Neural progenitor cell (in vitro differentiated cells): ENCODE results near the gene PCDHB9. TPM values are rescaled to one million over a fixed set of nuclear protein-coding genes. Genes with fewer than 3 reads are reported as not detected.
"Not testable (repeated sequence)": the region's sequence is repeated elsewhere in the genome, so short reads cannot be mapped to it uniquely, and the experiment has no call there.

Source experiments
- DNase-seq: peaks from one replicate; pipeline ENCODE4 v3.0.0-alpha.2; 2016; ENCODE audit warnings: low spot score
- H2AFZ ChIP-seq: fragments of 200-600 bp; sonication (generic); replicated peaks from 2 replicates; pipeline ENCODE4 v1.6.1; 2016; ENCODE audit warnings: antibody characterized with exemption
- H3F3A ChIP-seq: fragments of 200-600 bp; sonication (generic); 2 replicates; pipeline ENCODE4 v1.6.1; 2016; ENCODE audit warnings: antibody characterized with exemption, low read depth
- H3K27ac ChIP-seq: fragments of 200-600 bp; sonication (generic); 2 replicates; pipeline ENCODE4 v1.5.1; 2016; ENCODE audit warnings: mild to moderate bottlenecking
- H3K27me3 ChIP-seq: fragments of 200-600 bp; sonication (generic); 2 replicates; pipeline ENCODE4 v1.6.1; 2016; ENCODE audit warnings: mild to moderate bottlenecking, moderate library complexity
- H3K36me3 ChIP-seq: fragments of 200-600 bp; sonication (generic); 2 replicates; pipeline ENCODE4 v1.5.1; 2016
- H3K4me1 ChIP-seq: fragments of 200-600 bp; sonication (generic); 2 replicates; pipeline ENCODE4 v1.6.1; 2016; ENCODE audit warnings: mixed run types
- H3K4me2 ChIP-seq: fragments of 200-600 bp; sonication (generic); 2 replicates; pipeline ENCODE4 v1.6.1; 2016
- H3K4me3 ChIP-seq: fragments of 200-600 bp; sonication (generic); 2 replicates; pipeline ENCODE4 v1.5.1; 2016
- H3K79me2 ChIP-seq: fragments of 200-600 bp; sonication (generic); 2 replicates; pipeline ENCODE4 v1.6.1; 2016; ENCODE audit warnings: low read depth
- H3K9ac ChIP-seq: fragments of 200-600 bp; sonication (generic); 2 replicates; pipeline ENCODE4 v1.6.1; 2016
- H3K9me3 ChIP-seq: fragments of 200-600 bp; sonication (generic); 2 replicates; pipeline ENCODE4 v1.5.1; 2016; ENCODE audit warnings: low read depth
- H4K20me1 ChIP-seq: fragments of 200-600 bp; sonication (generic); 2 replicates; pipeline ENCODE4 v1.6.1; 2016; ENCODE audit warnings: low read depth
- H3K27ac Mint-ChIP-seq: 3 replicates; pipeline ENCODE4 v1.8.0; 2021; ENCODE audit warnings: mixed read lengths
- H3K27me3 Mint-ChIP-seq: 2 replicates; pipeline ENCODE4 v1.8.0; 2022; ENCODE audit warnings: low read depth, mild to moderate bottlenecking, inconsistent platforms, moderate library complexity, mixed read lengths; ENCODE audit not compliant: insufficient read depth
- H3K36me3 Mint-ChIP-seq: 3 replicates; pipeline ENCODE4 v1.8.0; 2021; ENCODE audit warnings: mixed read lengths
- H3K4me1 Mint-ChIP-seq: 3 replicates; pipeline ENCODE4 v1.8.0; 2021; ENCODE audit warnings: mixed read lengths
- H3K4me3 Mint-ChIP-seq: 3 replicates; pipeline ENCODE4 v1.8.0; 2021; ENCODE audit warnings: mild to moderate bottlenecking, moderate library complexity, mixed read lengths
- H3K9me3 Mint-ChIP-seq: 3 replicates; pipeline ENCODE4 v1.8.0; 2020; ENCODE audit warnings: mixed read lengths
- CTCF ChIP-seq: fragments of 200-600 bp; sonication (generic); IDR thresholded peaks from 2 replicates; pipeline ENCODE4 v1.5.1; 2017; ENCODE audit warnings: antibody characterized with exemption, mild to moderate bottlenecking
- EZH2 ChIP-seq: fragments of 200-600 bp; sonication (generic); IDR thresholded peaks from 2 replicates; pipeline ENCODE4 v1.6.1; 2017; ENCODE audit warnings: antibody characterized with exemption, mild to moderate bottlenecking, moderate library complexity
- EZH2phosphoT487 ChIP-seq: fragments of 200-600 bp; sonication (generic); IDR thresholded peaks from 2 replicates; pipeline ENCODE4 v1.6.1; 2017; ENCODE audit warnings: antibody characterized with exemption
- total RNA-seq: library from RNA; depleted of rRNA; stranded (reverse); fragments of >200 nt; gene quantifications from 2 replicates; pipeline ENCODE4 v1.2.3, GENCODE V29; 2015; ENCODE audit warnings: low replicate concordance

PCDHB9 gene
- total RNA-seq, 1 donor from 2014 or later, result 4.6 TPM

GRCh38 chr5:141150993-141151325 is 36.0 kb upstream of the PCDHB9 start:
- Mint-ChIP-seq H3K4me1 (no peaks in the 10 kb centered on the region), H3K27me3 (no peaks in the 10 kb centered on the region), H3K27ac (no peak overlapping the region), H3K4me3 (no peak overlapping the region), H3K36me3 (no peaks in the 10 kb centered on the region), H3K9me3 (peaks cover 38% of the 10 kb centered on the region)
- Histone ChIP-seq H3K27ac (no peak overlapping the region), H3F3A (no peaks in the 10 kb centered on the region), H3K4me1 (no peaks in the 10 kb centered on the region), H3K4me2 (no peak overlapping the region), H3K79me2 (no peaks in the 10 kb centered on the region), H3K4me3 (no peak overlapping the region), H3K27me3 (peaks cover 3% of the 10 kb centered on the region), H4K20me1 (no peaks in the 10 kb centered on the region), H3K36me3 (no peaks in the 10 kb centered on the region), H3K9me3 (no peaks in the 10 kb centered on the region), H2AFZ (no peak overlapping the region), H3K9ac (no peak overlapping the region)
- no peak for TF ChIP-seq EZH2
- no peak for TF ChIP-seq EZH2phosphoT487
- no peak for TF ChIP-seq CTCF
- DNase-seq, result no peak

GRCh38 chr5:141151632-141152031 is 35.3 kb upstream of the PCDHB9 start:
- H3K27ac Mint-ChIP-seq, H3K4me3 ChIP-seq: not testable (repeated sequence)
- H3K9me3 Mint-ChIP-seq, result peaks cover 43% of the 10 kb centered on the region

GRCh38 chr5:141152096-141152495 is 34.9 kb upstream of the PCDHB9 start:
- not testable (repeated sequence) for H3K36me3 Mint-ChIP-seq

More at GRCh38 chr5:141151632-141152031, 35.3 kb upstream of the PCDHB9 start:
- not testable (repeated sequence) for DNase-seq, H3K36me3 ChIP-seq, H3K4me2 ChIP-seq, H4K20me1 ChIP-seq, H2AFZ ChIP-seq, H3K27me3 ChIP-seq, H3K27me3 Mint-ChIP-seq, H3F3A ChIP-seq, H3K4me3 Mint-ChIP-seq, H3K36me3 Mint-ChIP-seq, H3K79me2 ChIP-seq, H3K27ac ChIP-seq, H3K4me1 ChIP-seq, H3K9ac ChIP-seq, H3K9me3 ChIP-seq, H3K4me1 Mint-ChIP-seq

GRCh38 chr5:141155540-141156374 is 31.2 kb upstream of the PCDHB9 start:
- H3F3A ChIP-seq, result no peaks in the 10 kb centered on the region
- H3K4me1 ChIP-seq, result no peaks in the 10 kb centered on the region
- no peak overlapping the region for H3K9ac ChIP-seq
- TF ChIP-seq EZH2, result no peak
- peak; percentile 54 for TF ChIP-seq CTCF
- no peak for TF ChIP-seq EZH2phosphoT487
- H2AFZ ChIP-seq, result no peak overlapping the region
- no peaks in the 10 kb centered on the region for H3K27me3 ChIP-seq
- H3K4me1 Mint-ChIP-seq, result no peaks in the 10 kb centered on the region
- H3K27ac Mint-ChIP-seq, result no peak overlapping the region
- DNase-seq, result peak; percentile 13
- no peak overlapping the region for H3K4me3 ChIP-seq
- H3K27me3 Mint-ChIP-seq, result peaks cover 2% of the 10 kb centered on the region
- no peak overlapping the region for H3K4me2 ChIP-seq
- H3K36me3 ChIP-seq, result no peaks in the 10 kb centered on the region
- H3K27ac ChIP-seq, result no peak overlapping the region
- no peak overlapping the region for H3K4me3 Mint-ChIP-seq
- H4K20me1 ChIP-seq, result no peaks in the 10 kb centered on the region
- peaks cover 40% of the 10 kb centered on the region for H3K9me3 Mint-ChIP-seq
- no peaks in the 10 kb centered on the region for H3K79me2 ChIP-seq
- H3K9me3 ChIP-seq, result no peaks in the 10 kb centered on the region
- H3K36me3 Mint-ChIP-seq, result no peaks in the 10 kb centered on the region

More at GRCh38 chr5:141152096-141152495, 34.9 kb upstream of the PCDHB9 start:
- H4K20me1 ChIP-seq, H3K27ac Mint-ChIP-seq, H3K4me1 Mint-ChIP-seq, H3K4me1 ChIP-seq, H3K4me2 ChIP-seq, H3K27me3 ChIP-seq, H3K79me2 ChIP-seq, H3K27ac ChIP-seq, H3K9me3 ChIP-seq, H3F3A ChIP-seq, H3K4me3 ChIP-seq, H3K4me3 Mint-ChIP-seq, H3K9ac ChIP-seq, H3K27me3 Mint-ChIP-seq, H3K36me3 ChIP-seq, H2AFZ ChIP-seq, DNase-seq: not testable (repeated sequence)
- peaks cover 48% of the 10 kb centered on the region for H3K9me3 Mint-ChIP-seq

- H4K20me1 ChIP-seq, H3K27ac ChIP-seq, H3K4me3 Mint-ChIP-seq, H3K9me3 ChIP-seq, H3K27ac Mint-ChIP-seq, H3K27me3 ChIP-seq, H3K36me3 ChIP-seq, H3K4me1 ChIP-seq, DNase-seq, H3K9ac ChIP-seq, H3K79me2 ChIP-seq, H3K27me3 Mint-ChIP-seq, H3K4me3 ChIP-seq, H2AFZ ChIP-seq, H3K36me3 Mint-ChIP-seq, H3K4me2 ChIP-seq, H3K4me1 Mint-ChIP-seq, H3F3A ChIP-seq: not testable (repeated sequence)
- H3K9me3 Mint-ChIP-seq, result peaks cover 30% of the 10 kb centered on the region
Measured at GRCh38 chr5:141157356-141157755, 29.6 kb upstream of the PCDHB9 start.

GRCh38 chr5:141157901-141158300 is 29.1 kb upstream of the PCDHB9 start:
- DNase-seq, H3K9me3 ChIP-seq, H3K36me3 ChIP-seq, H3K4me1 ChIP-seq, H3K4me3 Mint-ChIP-seq, H3K4me2 ChIP-seq, H3F3A ChIP-seq, H3K79me2 ChIP-seq, H3K4me3 ChIP-seq, H3K27ac Mint-ChIP-seq, H3K27me3 ChIP-seq, H3K36me3 Mint-ChIP-seq, H3K27ac ChIP-seq, H2AFZ ChIP-seq, H3K4me1 Mint-ChIP-seq, H4K20me1 ChIP-seq, H3K27me3 Mint-ChIP-seq, H3K9ac ChIP-seq: not testable (repeated sequence)
- H3K9me3 Mint-ChIP-seq, result peaks cover 28% of the 10 kb centered on the region
